ENCODE results near the gene ATP5F1A.

- TF ChIP-seq CTCF (IDR thresholded peaks at IDR 0.05), result no peak
- TF ChIP-seq SIN3A (IDR thresholded peaks at IDR 0.05; ENCODE audit: borderline replicate concordance, insufficient read depth, low read depth, low read length), result no peak
- no peak for TF ChIP-seq POLR2AphosphoS5 (IDR thresholded peaks at IDR 0.05; ENCODE audit: low read depth, low read length)
- TF ChIP-seq TCF7L2 (IDR thresholded peaks at IDR 0.05; ENCODE audit: low read depth, low read length), result no peak
- TF ChIP-seq, protein P1, sequence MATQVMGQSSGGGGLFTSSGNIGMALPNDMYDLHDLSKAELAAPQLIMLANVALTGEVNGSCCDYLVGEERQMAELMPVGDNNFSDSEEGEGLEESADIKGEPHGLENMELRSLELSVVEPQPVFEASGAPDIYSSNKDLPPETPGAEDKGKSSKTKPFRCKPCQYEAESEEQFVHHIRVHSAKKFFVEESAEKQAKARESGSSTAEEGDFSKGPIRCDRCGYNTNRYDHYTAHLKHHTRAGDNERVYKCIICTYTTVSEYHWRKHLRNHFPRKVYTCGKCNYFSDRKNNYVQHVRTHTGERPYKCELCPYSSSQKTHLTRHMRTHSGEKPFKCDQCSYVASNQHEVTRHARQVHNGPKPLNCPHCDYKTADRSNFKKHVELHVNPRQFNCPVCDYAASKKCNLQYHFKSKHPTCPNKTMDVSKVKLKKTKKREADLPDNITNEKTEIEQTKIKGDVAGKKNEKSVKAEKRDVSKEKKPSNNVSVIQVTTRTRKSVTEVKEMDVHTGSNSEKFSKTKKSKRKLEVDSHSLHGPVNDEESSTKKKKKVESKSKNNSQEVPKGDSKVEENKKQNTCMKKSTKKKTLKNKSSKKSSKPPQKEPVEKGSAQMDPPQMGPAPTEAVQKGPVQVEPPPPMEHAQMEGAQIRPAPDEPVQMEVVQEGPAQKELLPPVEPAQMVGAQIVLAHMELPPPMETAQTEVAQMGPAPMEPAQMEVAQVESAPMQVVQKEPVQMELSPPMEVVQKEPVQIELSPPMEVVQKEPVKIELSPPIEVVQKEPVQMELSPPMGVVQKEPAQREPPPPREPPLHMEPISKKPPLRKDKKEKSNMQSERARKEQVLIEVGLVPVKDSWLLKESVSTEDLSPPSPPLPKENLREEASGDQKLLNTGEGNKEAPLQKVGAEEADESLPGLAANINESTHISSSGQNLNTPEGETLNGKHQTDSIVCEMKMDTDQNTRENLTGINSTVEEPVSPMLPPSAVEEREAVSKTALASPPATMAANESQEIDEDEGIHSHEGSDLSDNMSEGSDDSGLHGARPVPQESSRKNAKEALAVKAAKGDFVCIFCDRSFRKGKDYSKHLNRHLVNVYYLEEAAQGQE (IDR thresholded peaks at IDR 0.05; ENCODE audit: insufficient read depth in 1 of 2, low read depth in 2 of 2, low read length in 1 of 2), result no peak
Observed at GRCh38 chr18:46040033-46040746, 57.9 kb downstream of the ATP5F1A start.

Measured in Panc1 (cell line).